A673 (cell line): ENCODE data around the gene SOX6.

Experiments used
- EZH2 ChIP-seq: fragments of 200-600 bp; sonication (generic); IDR thresholded peaks from 2 replicates; pipeline ENCODE4 v1.6.1; 2017; ENCODE audit warnings: borderline replicate concordance, low read depth, mild to moderate bottlenecking, mixed read lengths, antibody characterized with exemption, low read length; ENCODE audit not compliant: poor library complexity, severe bottlenecking
- TF ChIP-seq, protein P1 (sequence below): fragments of 300-800, 200-600 bp; sonication (generic); conservative IDR thresholded peaks from 2 replicates; pipeline ENCODE4 v1.5.1; 2017; ENCODE audit warnings: low read depth, mild to moderate bottlenecking, antibody characterized with exemption, low read length, moderate library complexity, mixed read lengths

DNA sequence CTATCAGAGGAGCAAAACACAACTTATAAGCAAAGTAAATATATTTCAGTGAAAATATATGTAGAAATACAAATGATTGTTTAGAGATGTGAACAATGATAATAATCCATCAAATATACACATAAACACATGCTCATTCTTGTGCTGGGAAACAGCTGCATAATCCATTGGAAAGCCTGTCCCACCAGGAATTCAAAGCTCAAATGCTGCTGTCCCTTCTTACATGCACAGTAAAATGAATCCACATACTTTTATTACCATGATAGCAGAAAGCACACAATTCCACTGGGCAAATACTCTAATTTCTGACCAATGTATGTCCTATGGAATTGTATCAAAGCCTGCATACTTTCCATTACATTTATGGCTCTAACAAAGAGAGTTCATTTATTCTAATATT, 44.5 kb downstream of the SOX6 start:
- TF ChIP-seq, protein P1, sequence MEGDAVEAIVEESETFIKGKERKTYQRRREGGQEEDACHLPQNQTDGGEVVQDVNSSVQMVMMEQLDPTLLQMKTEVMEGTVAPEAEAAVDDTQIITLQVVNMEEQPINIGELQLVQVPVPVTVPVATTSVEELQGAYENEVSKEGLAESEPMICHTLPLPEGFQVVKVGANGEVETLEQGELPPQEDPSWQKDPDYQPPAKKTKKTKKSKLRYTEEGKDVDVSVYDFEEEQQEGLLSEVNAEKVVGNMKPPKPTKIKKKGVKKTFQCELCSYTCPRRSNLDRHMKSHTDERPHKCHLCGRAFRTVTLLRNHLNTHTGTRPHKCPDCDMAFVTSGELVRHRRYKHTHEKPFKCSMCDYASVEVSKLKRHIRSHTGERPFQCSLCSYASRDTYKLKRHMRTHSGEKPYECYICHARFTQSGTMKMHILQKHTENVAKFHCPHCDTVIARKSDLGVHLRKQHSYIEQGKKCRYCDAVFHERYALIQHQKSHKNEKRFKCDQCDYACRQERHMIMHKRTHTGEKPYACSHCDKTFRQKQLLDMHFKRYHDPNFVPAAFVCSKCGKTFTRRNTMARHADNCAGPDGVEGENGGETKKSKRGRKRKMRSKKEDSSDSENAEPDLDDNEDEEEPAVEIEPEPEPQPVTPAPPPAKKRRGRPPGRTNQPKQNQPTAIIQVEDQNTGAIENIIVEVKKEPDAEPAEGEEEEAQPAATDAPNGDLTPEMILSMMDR = no peak
- no peak for TF ChIP-seq EZH2
